IMR-90 (cell line): ENCODE results near the gene ADCY2. TPM values are rescaled to one million over a fixed set of nuclear protein-coding genes. Genes with fewer than 3 reads are reported as not detected.

Experiments used
- ATAC-seq: fragments of 200-7000 bp; cut with Tn5 transposase; 2 replicates; pipeline ENCODE4 v1.9.1; 2020; ENCODE audit warnings: low read depth, mild to moderate bottlenecking, moderate library complexity
- BruUV-seq: library from RNA; stranded (reverse); fragments of 400-500 nt; replicated peaks from 2 replicates; lab custom pipeline; 2021; lab: Mats Ljungman, UMichigan
- CTCF ChIA-PET: fragments of 300-600 bp; formaldehyde crosslinking; extraction: SDS; loops from one replicate; lab custom pipeline; 2021; ENCODE audit warnings: antibody characterized with exemption; lab: Yijun Ruan, JAX
- POLR2A ChIA-PET: fragments of 300-600 bp; sonication (Branson Sonifier 250); formaldehyde crosslinking; loops from one replicate; lab custom pipeline; 2022; ENCODE audit warnings: antibody characterized with exemption; ENCODE audit not compliant: unreplicated experiment; lab: Charles Lee
- DNase-seq: peaks from one replicate; pipeline ENCODE4 v3.0.0; 2013
- H2AFZ ChIP-seq: replicated peaks from 2 replicates; pipeline ENCODE3; 2013; ENCODE audit warnings: low read length, mild to moderate bottlenecking; ENCODE audit not compliant: poor library complexity
- H2AK5ac ChIP-seq: 2 replicates; pipeline ENCODE4 v1.6.1; 2013; ENCODE audit warnings: low read depth, low read length, inconsistent platforms
- H2AK9ac ChIP-seq: replicated peaks from 2 replicates; pipeline ENCODE3; 2013; ENCODE audit warnings: mild to moderate bottlenecking, low read depth, low read length, moderate library complexity; ENCODE audit not compliant: poor library complexity
- H2BK120ac ChIP-seq: 2 replicates; pipeline ENCODE4 v1.6.1; 2013; ENCODE audit warnings: low read depth, low read length, inconsistent platforms
- H2BK15ac ChIP-seq: 3 replicates; pipeline ENCODE4 v1.6.1; 2013; ENCODE audit warnings: low read depth, low read length, inconsistent platforms
- H2BK20ac ChIP-seq: 2 replicates; pipeline ENCODE4 v1.6.1; 2013; ENCODE audit warnings: low read depth, mild to moderate bottlenecking, inconsistent platforms, low read length, moderate library complexity
- H2BK5ac ChIP-seq: 2 replicates; pipeline ENCODE4 v1.6.1; 2013; ENCODE audit warnings: mild to moderate bottlenecking, low read depth, low read length, inconsistent platforms; ENCODE audit not compliant: poor library complexity, severe bottlenecking
- H3K14ac ChIP-seq: replicated peaks from 2 replicates; pipeline ENCODE4 v1.6.1; 2013; ENCODE audit warnings: low read depth, low read length, inconsistent platforms
- H3K18ac ChIP-seq: 2 replicates; pipeline ENCODE4 v1.6.1; 2013; ENCODE audit warnings: low read depth, low read length, control low read depth
- H3K23ac ChIP-seq: 2 replicates; pipeline ENCODE4 v1.6.1; 2013; ENCODE audit warnings: low read depth, low read length, inconsistent platforms
- H3K27ac ChIP-seq: 2 replicates; pipeline ENCODE4 v1.5.1; 2013; ENCODE audit warnings: mild to moderate bottlenecking, control low read depth, low read length; ENCODE audit not compliant: insufficient read depth
- H3K27me3 ChIP-seq: 2 replicates; pipeline ENCODE4 v1.6.1; 2013; ENCODE audit warnings: low read length; ENCODE audit not compliant: control insufficient read depth, insufficient read depth
- H3K36me3 ChIP-seq: 2 replicates; pipeline ENCODE4 v1.6.1; 2013; ENCODE audit warnings: low read length, mixed read lengths; ENCODE audit not compliant: control insufficient read depth, insufficient read depth
- H3K4ac ChIP-seq: 2 replicates; pipeline ENCODE4 v1.6.1; 2013; ENCODE audit warnings: low read depth, low read length, inconsistent platforms
- H3K4me1 ChIP-seq: 2 replicates; pipeline ENCODE4 v1.6.1; 2013; ENCODE audit warnings: low read length, mixed read lengths; ENCODE audit not compliant: control insufficient read depth, insufficient read depth
- H3K4me2 ChIP-seq: 2 replicates; pipeline ENCODE4 v1.6.1; 2013; ENCODE audit warnings: low read depth, mild to moderate bottlenecking, control low read depth, low read length, moderate library complexity
- H3K4me3 ChIP-seq: 2 replicates; pipeline ENCODE4 v1.5.1; 2013; ENCODE audit warnings: low read depth, mild to moderate bottlenecking, control low read depth, low read length, moderate library complexity; ENCODE audit not compliant: insufficient read depth
- H3K56ac ChIP-seq: 2 replicates; pipeline ENCODE4 v1.6.1; 2013; ENCODE audit warnings: low read length, inconsistent platforms; ENCODE audit not compliant: insufficient read depth; ENCODE audit errors: extremely low read depth
- H3K79me1 ChIP-seq, 2 experiments: 2 replicates each; pipeline ENCODE4 v1.6.1; 2013; ENCODE audit warnings: low read length in 2 of 2, inconsistent platforms in 1 of 2, low read depth in 1 of 2
- H3K9ac ChIP-seq: 2 replicates; pipeline ENCODE4 v1.6.1; 2013; ENCODE audit warnings: low read depth, low read length, control low read depth
- H3K9me1 ChIP-seq: 2 replicates; pipeline ENCODE4 v1.6.1; 2013; ENCODE audit warnings: low read length, inconsistent platforms; ENCODE audit not compliant: insufficient read depth
- H3K9me3 ChIP-seq: 2 replicates; pipeline ENCODE4 v1.6.1; 2013; ENCODE audit warnings: low read length; ENCODE audit not compliant: control insufficient read depth, insufficient read depth
- H4K20me1 ChIP-seq: 2 replicates; pipeline ENCODE4 v1.6.1; 2013; ENCODE audit warnings: low read length, inconsistent platforms; ENCODE audit not compliant: insufficient read depth
- H4K5ac ChIP-seq: 2 replicates; pipeline ENCODE4 v1.6.1; 2013; ENCODE audit warnings: mild to moderate bottlenecking, low read depth, low read length, control low read depth
- H4K8ac ChIP-seq, 2 experiments: 2 replicates each; pipeline ENCODE4 v1.6.1; 2013; ENCODE audit warnings: low read depth in 2 of 2, low read length in 2 of 2, control low read depth in 1 of 2, inconsistent platforms in 1 of 2
- H4K91ac ChIP-seq: 2 replicates; pipeline ENCODE4 v1.6.1; 2013; ENCODE audit warnings: low read depth, low read length, inconsistent platforms; ENCODE audit not compliant: insufficient read depth
- BHLHE40 ChIP-seq: fragments of 150-350 bp; IDR thresholded peaks from 2 replicates; pipeline ENCODE4 v1.6.1; 2016; ENCODE audit warnings: mild to moderate bottlenecking, low read depth, low read length
- CEBPB ChIP-seq: IDR thresholded peaks from 2 replicates; pipeline ENCODE4 v1.6.1; 2012; ENCODE audit warnings: low read depth, low read length, improper control_type of control experiment
- CHD1 ChIP-seq: IDR thresholded peaks from 2 replicates; pipeline ENCODE4 v1.6.1; 2012; ENCODE audit warnings: low read depth, low read length, improper control_type of control experiment
- CTCF ChIP-seq: conservative IDR thresholded peaks from 2 replicates; pipeline ENCODE4 v1.5.1; 2012; ENCODE audit warnings: mild to moderate bottlenecking, low read depth, low read length, improper control_type of control experiment
- FOS ChIP-seq: fragments of 150-350 bp; IDR thresholded peaks from 2 replicates; pipeline ENCODE4 v1.6.1; 2016; ENCODE audit warnings: low read depth, low read length
- MAFK ChIP-seq: IDR thresholded peaks from 2 replicates; pipeline ENCODE4 v1.6.1; 2012; ENCODE audit warnings: low read depth, low read length, improper control_type of control experiment
- MAZ ChIP-seq: IDR thresholded peaks from 2 replicates; pipeline ENCODE4 v1.6.1; 2012; ENCODE audit warnings: low read depth, mild to moderate bottlenecking, low read length, improper control_type of control experiment, moderate library complexity, borderline replicate concordance
- MXI1 ChIP-seq: IDR thresholded peaks from 2 replicates; pipeline ENCODE4 v1.6.1; 2012; ENCODE audit warnings: low read depth, mild to moderate bottlenecking, low read length, moderate library complexity, borderline replicate concordance
- NFE2L2 ChIP-seq: fragments of 150-350 bp; IDR thresholded peaks from 2 replicates; pipeline ENCODE4 v1.6.1; 2016; ENCODE audit warnings: low read depth, mild to moderate bottlenecking, low read length
- POLR2A ChIP-seq: IDR thresholded peaks from 2 replicates; pipeline ENCODE4 v1.6.1; 2012; ENCODE audit warnings: mild to moderate bottlenecking, low read depth, low read length
- RAD21 ChIP-seq: IDR thresholded peaks from 2 replicates; pipeline ENCODE4 v1.6.1; 2012; ENCODE audit warnings: low read length, improper control_type of control experiment
- RCOR1 ChIP-seq: IDR thresholded peaks from 2 replicates; pipeline ENCODE4 v1.6.1; 2012; ENCODE audit warnings: mild to moderate bottlenecking, low read length, improper control_type of control experiment; ENCODE audit not compliant: insufficient replicate concordance
- RFX5 ChIP-seq: IDR thresholded peaks from 2 replicates; pipeline ENCODE4 v1.8.0; 2012; ENCODE audit warnings: low read depth, mild to moderate bottlenecking, low read length, moderate library complexity
- WGBS, 2 experiments: methylation state at CpG; one replicate each; pipeline versions ENCODE4 v1.1.5 to v1.1.7; 2013; ENCODE audit warnings: missing lambda C conversion rate in 2 of 2; ENCODE audit not compliant: insufficient read length in 1 of 2; ENCODE audit errors: extremely low coverage in 2 of 2; 5-methylcytosine and 5-hydroxymethylcytosine counted together
- dilution Hi-C: fragments of 300-500 bp; cut with HindIII; formaldehyde crosslinking; loops from one replicate; pipeline ENCODE4 v1.14.3; 2018; ENCODE audit warnings: low sequenced_read_pairs; ENCODE audit not compliant: unreplicated experiment
- in situ Hi-C: fragments of 300-500 bp; cut with MboI; formaldehyde crosslinking; loops from 3 replicates; pipeline ENCODE4 v1.14.3; 2019; ENCODE audit warnings: low sequenced_read_pairs, inconsistent platforms, mixed read lengths
- intact Hi-C: fragments of 100-400 bp; cut with micrococcal nuclease; formaldehyde crosslinking; loops from 2 replicates; pipeline ENCODE4 v1.10.0; 2022
- polyA plus RNA-seq, 3 experiments: library from polyadenylated mRNA; depleted of rRNA; stranded (reverse); fragments of >200 nt; gene quantifications; 2 replicates each; pipeline ENCODE4 v1.2.3, GENCODE V29; 2012; ENCODE audit warnings: low replicate concordance in 1 of 3
- total RNA-seq: library from RNA; depleted of rRNA; stranded (reverse); fragments of >200 nt; gene quantifications from 2 replicates; pipeline ENCODE4 v1.2.3, GENCODE V29; 2012
- TF ChIP-seq, protein P1 (sequence below): fragments of 150-350 bp; IDR thresholded peaks from 2 replicates; pipeline ENCODE4 v1.6.1; 2017; ENCODE audit warnings: mild to moderate bottlenecking, antibody characterized with exemption, low read length, low read depth

The ADCY2 gene
- total and polyA plus RNA-seq, 2 of the 4 experiments (the other 2 are of a cell fraction): not detected

DNA sequence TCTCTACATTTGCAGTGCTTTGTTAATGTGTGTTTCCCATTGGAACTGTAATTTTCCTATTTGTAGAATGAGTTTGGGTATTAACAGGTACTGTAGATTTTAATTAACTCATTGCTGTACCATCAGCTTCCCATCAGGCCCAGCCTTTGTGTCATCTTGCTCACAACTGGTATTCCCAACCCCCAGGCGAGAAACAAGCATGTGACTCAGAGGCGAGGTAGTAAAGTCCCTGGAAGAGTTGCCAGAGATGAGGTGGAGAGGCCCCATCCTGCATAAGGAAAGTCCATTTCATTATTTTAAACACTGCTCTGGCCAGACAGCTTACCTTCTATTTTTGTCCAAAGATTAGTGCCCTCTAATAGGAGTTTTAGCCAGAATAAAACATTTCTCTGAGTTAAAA lies 29.9 kb downstream of the ADCY2 start:
- ChIA-PET POLR2A (no interaction called here), CTCF (no interaction called here)
- Histone ChIP-seq H4K8ac (no peak overlapping the region), H3K14ac (no peak overlapping the region), H3K4me2 (no peak overlapping the region), H3K9me3 (peaks cover 24% of the 10 kb centered on the region), H2AK5ac (no peak overlapping the region), H2AK9ac (no peak overlapping the region), H4K91ac (no peak overlapping the region), H3K27ac (no peak overlapping the region), H2BK20ac (no peak overlapping the region), H3K23ac (no peak overlapping the region), H4K5ac (no peak overlapping the region), H3K4me1 (no peaks in the 10 kb centered on the region), H3K36me3 (no peaks in the 10 kb centered on the region), H3K9me1 (no peaks in the 10 kb centered on the region), H3K56ac (no peak overlapping the region), H2AFZ (no peak overlapping the region), H3K4me3 (no peak overlapping the region), H4K20me1 (no peaks in the 10 kb centered on the region), H2BK15ac (no peak overlapping the region), H3K27me3 (no peaks in the 10 kb centered on the region), H3K9ac (no peak overlapping the region), H2BK120ac (no peak overlapping the region), H2BK5ac (no peak overlapping the region), H3K4ac (no peak overlapping the region), H3K79me1 (no peaks in the 10 kb centered on the region), H3K18ac (no peak overlapping the region)
- dilution Hi-C loops: no loop called here
- no peak for DNase-seq
- intact Hi-C loops: no loop called here
- in situ Hi-C loops: no loop called here
- ATAC-seq: no peak
- BruUV-seq: no TSS peak
- no CpG with 5 or more reads among the region's 2 CpGs for WGBS, 2 experiments
- TF ChIP-seq NFE2L2 (no peak), RCOR1 (no peak), MAZ (no peak), CHD1 (no peak), RFX5 (no peak), FOS (no peak), RAD21 (no peak), BHLHE40 (no peak), MAFK (no peak), CTCF (no peak), MXI1 (no peak), POLR2A (no peak), CEBPB (no peak)
- TF ChIP-seq, protein P1, sequence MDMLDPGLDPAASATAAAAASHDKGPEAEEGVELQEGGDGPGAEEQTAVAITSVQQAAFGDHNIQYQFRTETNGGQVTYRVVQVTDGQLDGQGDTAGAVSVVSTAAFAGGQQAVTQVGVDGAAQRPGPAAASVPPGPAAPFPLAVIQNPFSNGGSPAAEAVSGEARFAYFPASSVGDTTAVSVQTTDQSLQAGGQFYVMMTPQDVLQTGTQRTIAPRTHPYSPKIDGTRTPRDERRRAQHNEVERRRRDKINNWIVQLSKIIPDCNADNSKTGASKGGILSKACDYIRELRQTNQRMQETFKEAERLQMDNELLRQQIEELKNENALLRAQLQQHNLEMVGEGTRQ: no peak
